Transverse colon (tissue), 3 donors: ENCODE results near the gene RORC.
"Not testable (repeated sequence)": the region's sequence is repeated elsewhere in the genome, so short reads cannot be mapped to it uniquely, and the experiment has no call there.

Source experiments
- EP300 ChIP-seq: sonication (generic); formaldehyde crosslinking; IDR thresholded peaks from one replicate; pipeline ENCODE4 v1.6.1; 2017; ENCODE audit warnings: antibody characterized with exemption, low read depth
- TF ChIP-seq, protein P1 (sequence below), 5 experiments: fragments of 200-600 bp in 3 of 5; fragments of 450-650 bp in 2 of 5; sonication (generic) in 3 of 5; IDR thresholded peaks; 1 replicate in 2 of 5; 2 replicates in 3 of 5; pipeline ENCODE4 v1.5.1; 2016 to 2017; ENCODE audit warnings: antibody characterized with exemption in 5 of 5, inconsistent platforms in 3 of 5, mild to moderate bottlenecking in 2 of 5, moderate library complexity in 1 of 5

DNA sequence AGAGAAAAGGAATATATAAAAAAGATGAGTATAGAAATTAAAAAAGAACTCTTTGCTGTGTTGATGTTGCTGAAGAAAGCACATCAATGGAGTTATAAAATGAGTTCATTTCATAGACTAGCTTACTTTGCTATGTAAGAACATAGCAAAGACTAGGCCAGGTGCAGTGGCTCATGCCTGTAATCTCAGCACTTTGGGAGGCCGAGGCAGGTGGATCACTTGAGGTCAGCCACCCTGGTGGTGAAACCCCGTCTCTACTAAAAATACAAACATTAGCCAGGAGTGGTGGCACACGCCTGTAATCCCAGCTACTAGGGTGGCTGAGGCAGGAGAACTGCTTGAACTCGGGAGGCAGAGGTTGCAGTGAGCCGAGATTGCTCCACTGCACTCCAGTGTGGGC, 49.6 kb downstream of the RORC start:
- TF ChIP-seq, protein P1, sequence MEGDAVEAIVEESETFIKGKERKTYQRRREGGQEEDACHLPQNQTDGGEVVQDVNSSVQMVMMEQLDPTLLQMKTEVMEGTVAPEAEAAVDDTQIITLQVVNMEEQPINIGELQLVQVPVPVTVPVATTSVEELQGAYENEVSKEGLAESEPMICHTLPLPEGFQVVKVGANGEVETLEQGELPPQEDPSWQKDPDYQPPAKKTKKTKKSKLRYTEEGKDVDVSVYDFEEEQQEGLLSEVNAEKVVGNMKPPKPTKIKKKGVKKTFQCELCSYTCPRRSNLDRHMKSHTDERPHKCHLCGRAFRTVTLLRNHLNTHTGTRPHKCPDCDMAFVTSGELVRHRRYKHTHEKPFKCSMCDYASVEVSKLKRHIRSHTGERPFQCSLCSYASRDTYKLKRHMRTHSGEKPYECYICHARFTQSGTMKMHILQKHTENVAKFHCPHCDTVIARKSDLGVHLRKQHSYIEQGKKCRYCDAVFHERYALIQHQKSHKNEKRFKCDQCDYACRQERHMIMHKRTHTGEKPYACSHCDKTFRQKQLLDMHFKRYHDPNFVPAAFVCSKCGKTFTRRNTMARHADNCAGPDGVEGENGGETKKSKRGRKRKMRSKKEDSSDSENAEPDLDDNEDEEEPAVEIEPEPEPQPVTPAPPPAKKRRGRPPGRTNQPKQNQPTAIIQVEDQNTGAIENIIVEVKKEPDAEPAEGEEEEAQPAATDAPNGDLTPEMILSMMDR (IDR thresholded peaks at IDR 0.05), result not testable (repeated sequence)
- not testable (repeated sequence) for TF ChIP-seq EP300
